T-helper 1 cell treated with Interleukin-12 subunit alpha and Interleukin-12 subunit beta and Interleukin-4 antibody, amounts not matched to agents 30 μg/mL and 1 μg/mL, for 36 hours (primary cell): ENCODE measurements around the gene GPR15.
A peak's percentile ranks its signal among the peaks of the same experiment; 100 is the strongest.

ENCODE experiments used
- H3K27ac Mint-ChIP-seq: one replicate; pipeline ENCODE4 v1.8.0; 2021; ENCODE audit warnings: mild to moderate bottlenecking, mixed read lengths
- H3K27me3 Mint-ChIP-seq: one replicate; pipeline ENCODE4 v1.8.0; 2021; ENCODE audit warnings: low read depth, mixed read lengths
- H3K36me3 Mint-ChIP-seq: one replicate; pipeline ENCODE4 v1.8.0; 2021; ENCODE audit warnings: low read depth, mixed read lengths
- H3K4me1 Mint-ChIP-seq: one replicate; pipeline ENCODE4 v1.8.0; 2021; ENCODE audit warnings: low read depth, mixed read lengths
- H3K4me3 Mint-ChIP-seq: one replicate; pipeline ENCODE4 v1.8.0; 2021; ENCODE audit warnings: mild to moderate bottlenecking, moderate library complexity, mixed read lengths
- H3K9me3 Mint-ChIP-seq: one replicate; pipeline ENCODE4 v1.8.0; 2021; ENCODE audit warnings: mixed read lengths

GPR15 gene

DNA sequence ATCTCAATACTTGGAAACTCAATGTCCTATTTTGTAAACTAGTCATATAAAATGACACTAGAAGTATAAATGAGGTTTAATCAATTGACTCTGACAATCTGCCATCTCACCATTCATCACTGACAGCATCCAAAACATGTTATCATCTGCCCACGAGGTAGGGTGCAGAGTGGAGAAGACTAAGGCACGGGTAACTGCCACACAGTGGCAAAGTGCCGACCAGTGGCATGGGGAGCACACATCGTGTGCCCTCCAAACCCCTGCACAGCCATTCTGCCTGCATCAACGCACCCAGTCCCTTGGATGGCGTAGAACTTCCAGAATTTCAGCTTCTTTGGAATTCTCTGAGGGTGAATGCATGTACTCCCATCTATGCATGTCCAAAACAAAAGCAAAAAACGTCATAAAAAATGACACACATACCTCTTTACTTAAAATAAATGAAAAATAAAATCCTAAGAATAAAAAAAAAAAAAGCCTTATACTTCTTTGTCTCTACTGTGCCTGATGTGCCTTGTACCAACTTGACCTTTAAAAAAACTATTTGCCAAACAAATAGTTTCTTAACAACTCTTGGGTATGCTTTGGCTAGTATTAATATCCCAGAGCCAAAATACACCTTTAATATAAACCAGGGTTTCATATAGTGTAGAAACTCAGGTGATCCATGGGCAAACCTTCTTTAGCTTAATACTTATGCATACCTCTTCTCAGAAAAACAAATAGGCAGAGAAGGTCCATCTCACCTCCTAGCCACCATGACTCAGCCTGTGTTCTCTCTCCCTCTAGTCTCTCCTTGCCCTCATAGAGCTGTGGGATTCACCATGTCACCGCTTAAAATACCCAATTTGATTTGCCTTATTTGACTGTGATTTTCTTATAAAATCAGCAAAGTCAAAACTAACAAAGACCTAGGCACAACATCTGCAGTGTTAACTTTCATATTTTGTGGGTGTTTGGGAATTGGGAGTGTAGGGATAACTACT is 48.9 kb downstream of the GPR15 start:
- Mint-ChIP-seq H3K27ac (peak overlapping the region; percentile 5), H3K4me3 (no peak overlapping the region), H3K4me1 (peaks cover 51% of the 10 kb centered on the region), H3K36me3 (peaks cover 76% of the 10 kb centered on the region), H3K27me3 (no peaks in the 10 kb centered on the region), H3K9me3 (peaks cover 4% of the 10 kb centered on the region)

DNA sequence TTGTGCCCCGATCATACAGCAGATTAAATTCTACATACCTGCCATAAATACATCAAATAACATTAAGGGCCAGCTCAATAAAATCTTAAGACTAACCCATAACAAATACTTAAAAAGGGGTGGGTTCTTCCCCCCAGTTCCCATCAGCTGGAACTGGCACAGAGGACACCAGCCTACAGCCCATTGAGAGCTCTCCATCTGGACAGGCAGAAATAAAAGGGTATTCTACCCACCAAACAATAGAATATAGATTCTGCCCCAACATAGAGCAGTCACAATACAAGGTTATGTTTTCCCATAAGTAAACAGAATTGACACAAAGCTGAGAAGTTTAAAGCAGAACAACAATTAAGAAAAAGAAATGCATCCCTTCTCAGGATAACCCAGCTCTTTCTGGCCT is 49.7 kb downstream of the GPR15 start:
- Mint-ChIP-seq H3K4me3 (no peak overlapping the region), H3K27me3 (no peaks in the 10 kb centered on the region), H3K9me3 (no peaks in the 10 kb centered on the region), H3K36me3 (peaks cover 77% of the 10 kb centered on the region), H3K4me1 (peaks cover 51% of the 10 kb centered on the region), H3K27ac (no peak overlapping the region)

DNA sequence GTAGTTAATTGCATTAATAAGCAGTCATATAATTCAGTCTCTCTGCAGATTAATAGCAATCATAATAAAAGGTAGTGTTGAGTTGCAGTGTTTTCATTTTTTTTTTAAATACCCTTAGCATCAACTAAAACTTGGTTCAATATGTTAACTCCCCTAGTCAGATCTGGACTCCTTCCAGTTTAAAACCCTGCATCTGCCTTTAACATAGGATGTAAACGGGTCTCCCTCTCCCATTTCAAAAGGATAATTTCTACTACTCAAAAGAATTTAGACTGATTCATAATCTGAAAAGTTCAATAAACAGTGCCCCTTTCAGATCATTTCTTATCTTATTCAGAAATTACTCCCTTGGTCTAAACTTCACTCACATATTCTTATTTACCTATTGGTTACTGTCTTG is 50.3 kb downstream of the GPR15 start:
- H3K4me1 Mint-ChIP-seq, result peaks cover 46% of the 10 kb centered on the region
- no peak overlapping the region for H3K4me3 Mint-ChIP-seq
- no peak overlapping the region for H3K27ac Mint-ChIP-seq
- peaks cover 71% of the 10 kb centered on the region for H3K36me3 Mint-ChIP-seq
- no peaks in the 10 kb centered on the region for H3K9me3 Mint-ChIP-seq
- no peaks in the 10 kb centered on the region for H3K27me3 Mint-ChIP-seq

DNA sequence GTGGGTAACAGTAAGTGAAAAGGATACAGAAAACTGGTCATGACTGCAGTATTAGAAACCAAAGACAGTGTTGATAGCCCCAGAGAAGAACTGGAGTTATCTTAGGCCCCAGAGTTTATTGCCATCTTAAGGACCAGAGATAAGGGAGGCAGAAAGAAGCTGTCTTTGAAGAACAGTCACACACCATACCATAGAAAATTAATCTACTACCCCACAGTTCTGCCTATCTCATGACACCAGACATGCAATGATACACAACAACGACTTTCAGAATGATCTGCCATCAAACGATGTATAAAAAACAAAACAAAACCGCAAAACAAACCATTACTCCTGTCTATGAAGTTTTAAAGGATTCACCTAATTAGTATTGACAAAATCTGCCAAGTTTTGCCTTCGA is 52.0 kb downstream of the GPR15 start:
- H3K27me3 Mint-ChIP-seq, result no peaks in the 10 kb centered on the region
- H3K27ac Mint-ChIP-seq, result no peak overlapping the region
- H3K9me3 Mint-ChIP-seq, result no peaks in the 10 kb centered on the region
- H3K4me3 Mint-ChIP-seq, result no peak overlapping the region
- H3K36me3 Mint-ChIP-seq, result peaks cover 69% of the 10 kb centered on the region
- H3K4me1 Mint-ChIP-seq, result peaks cover 48% of the 10 kb centered on the region
